GM21526 (cell line): ENCODE measurements around the gene CEP131.
"Not testable (repeated sequence)": the region's sequence is repeated elsewhere in the genome, so short reads cannot be mapped to it uniquely, and the experiment has no call there.

Source experiments
- ATAC-seq: cut with Tn5 transposase; IDR thresholded peaks from one replicate; pipeline ENCODE4 v1.9.1; 2021; ENCODE audit warnings: moderate library complexity; ENCODE audit not compliant: unreplicated experiment, low FRiP score

Gene CEP131

DNA sequence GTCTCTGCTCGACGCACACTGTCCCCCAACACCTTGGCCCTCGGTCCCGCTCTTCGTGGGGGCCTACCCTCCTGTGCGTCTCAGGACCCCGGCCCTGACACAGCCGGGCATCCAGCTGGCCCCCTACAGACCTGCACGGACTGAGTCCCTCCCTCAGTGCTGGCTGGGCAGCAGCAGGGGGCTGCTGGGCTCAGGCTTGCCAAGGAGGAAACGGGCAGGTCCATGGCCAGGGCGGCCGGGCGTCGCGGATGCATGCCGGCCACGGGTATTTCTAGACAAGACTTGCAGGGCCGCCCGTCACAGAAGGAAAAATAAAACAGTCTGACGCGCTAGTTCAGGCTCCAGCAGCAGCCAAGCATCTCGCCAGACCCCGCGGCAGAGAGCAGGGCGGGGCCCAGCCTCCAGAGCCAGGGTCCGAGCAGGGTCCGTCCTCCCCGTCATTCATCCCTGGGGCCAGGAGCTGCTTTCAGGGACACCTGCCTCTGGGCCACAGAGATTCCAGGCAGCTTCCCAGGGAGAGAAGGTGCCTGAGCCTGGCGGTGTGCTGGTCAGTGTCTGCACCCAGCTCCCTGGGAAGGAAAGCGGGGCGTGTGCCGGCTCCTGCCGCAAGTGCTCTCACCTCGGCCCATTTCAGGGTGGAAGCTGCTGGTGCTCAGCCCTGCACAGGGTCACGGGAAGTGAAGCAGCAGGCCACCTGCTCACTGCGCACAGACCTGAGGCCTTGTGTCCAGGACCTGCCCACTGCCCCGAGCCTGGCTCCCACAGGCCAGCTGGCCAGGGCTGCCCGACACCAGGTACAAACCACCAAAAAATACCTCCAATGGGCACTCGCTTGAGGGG, 64.7 kb downstream of the CEP131 start:
- ATAC-seq, result no peak

DNA sequence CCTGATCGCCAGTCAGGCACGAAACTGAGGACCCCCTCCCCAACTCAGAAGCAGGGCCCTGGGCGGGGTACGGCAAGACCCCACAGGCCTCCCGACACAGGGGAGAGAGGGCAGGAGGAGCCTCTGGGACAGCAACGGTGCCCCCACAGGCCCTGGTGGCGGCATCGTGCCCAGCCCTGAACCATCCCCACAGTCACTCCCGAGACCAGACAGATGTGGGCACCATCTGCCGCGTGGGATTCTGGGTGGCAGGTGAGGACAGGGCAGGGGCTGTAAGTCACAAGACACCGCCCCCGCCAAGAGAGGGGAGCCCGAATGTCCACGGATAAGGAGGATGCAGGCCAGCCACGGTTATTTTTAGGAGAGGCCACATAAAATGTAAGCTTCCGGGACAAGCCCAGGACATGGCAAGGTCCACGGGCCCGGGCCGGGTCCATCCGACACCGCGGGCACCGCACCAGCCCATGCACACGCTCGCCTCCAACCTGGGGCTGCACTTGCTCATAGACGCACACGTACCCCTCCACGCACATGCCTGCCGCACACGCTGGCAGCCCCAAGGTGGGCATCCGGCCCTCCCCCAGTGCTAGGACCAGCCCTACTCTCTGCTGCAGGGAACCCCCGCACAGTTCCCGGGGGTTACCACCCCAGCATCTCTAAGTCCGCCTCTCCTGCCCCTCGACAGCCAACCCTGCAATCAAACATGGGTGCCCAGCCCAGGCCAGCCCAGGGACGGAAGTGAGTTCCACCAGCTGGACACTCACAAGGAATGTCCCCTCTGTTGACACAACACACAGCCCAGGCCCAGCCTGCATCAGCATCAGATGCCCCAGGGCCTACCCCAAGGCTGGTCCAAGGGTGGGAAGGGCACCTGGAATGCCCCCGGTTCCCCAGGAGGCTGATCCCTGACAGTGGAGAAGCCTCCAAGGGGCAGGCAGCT, 65.6 kb downstream of the CEP131 start:
- ATAC-seq, result no peak

DNA sequence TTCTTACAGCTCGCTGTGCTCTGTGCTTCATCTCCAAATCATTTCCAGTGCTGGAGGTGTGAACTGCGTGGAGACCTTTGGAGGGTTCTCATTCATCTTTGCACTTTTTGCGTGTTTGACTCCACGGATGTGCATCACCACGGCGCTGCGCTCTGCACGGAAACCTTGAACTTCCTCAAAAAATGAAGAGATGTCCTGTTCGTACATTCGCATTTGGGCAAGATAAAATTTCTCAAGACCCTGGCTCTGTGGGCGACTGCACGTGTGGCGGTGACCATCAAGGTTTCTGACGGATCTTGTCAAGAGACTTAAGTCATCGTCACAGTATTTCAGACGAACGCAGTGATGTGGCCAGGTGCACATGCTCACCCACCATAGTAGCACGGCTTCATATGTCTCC, 67.8 kb downstream of the CEP131 start:
- ATAC-seq, result no peak

DNA sequence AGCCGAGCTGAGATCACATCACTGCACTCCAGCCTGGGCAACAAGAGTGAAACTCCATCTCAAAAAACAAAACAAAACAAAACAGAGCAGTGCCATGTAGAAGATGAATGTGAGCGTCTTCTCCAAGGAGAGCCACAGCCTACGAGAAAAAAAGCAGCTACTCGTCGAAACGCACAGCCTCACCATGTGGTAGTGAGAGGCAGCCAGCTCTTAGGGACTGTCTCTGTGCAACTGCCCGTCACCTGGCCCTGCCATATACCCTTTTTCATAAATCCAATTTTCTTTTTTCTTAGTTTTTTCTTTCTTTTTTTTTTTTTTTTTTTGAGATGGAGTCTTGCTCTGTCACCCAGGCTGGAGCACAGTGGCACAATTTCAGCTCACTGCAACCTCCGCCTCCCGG, 68.7 kb downstream of the CEP131 start:
- not testable (repeated sequence) for ATAC-seq

DNA sequence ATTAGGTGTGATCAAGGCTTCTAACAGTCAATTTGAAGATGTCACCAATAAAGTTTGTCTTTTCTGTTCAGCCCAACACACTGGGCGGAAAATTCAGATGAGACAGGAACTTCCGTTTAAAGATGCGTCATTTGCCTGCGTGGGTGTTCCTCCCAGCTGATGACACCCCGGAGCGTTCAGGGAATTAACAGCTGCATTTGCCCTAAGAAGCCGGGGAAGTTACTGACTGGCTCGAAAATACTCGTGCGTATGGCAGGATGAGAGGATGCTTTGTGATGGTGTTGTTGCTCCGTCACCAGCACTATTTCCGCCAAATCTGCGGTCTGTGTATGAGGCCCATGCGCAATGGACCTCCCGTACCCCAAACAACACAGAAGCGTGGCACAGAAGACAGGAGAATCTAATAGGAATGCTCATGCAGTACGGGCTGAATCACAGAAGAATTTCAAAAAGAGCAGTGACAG, 69.4 kb downstream of the CEP131 start:
- ATAC-seq, result no peak

DNA sequence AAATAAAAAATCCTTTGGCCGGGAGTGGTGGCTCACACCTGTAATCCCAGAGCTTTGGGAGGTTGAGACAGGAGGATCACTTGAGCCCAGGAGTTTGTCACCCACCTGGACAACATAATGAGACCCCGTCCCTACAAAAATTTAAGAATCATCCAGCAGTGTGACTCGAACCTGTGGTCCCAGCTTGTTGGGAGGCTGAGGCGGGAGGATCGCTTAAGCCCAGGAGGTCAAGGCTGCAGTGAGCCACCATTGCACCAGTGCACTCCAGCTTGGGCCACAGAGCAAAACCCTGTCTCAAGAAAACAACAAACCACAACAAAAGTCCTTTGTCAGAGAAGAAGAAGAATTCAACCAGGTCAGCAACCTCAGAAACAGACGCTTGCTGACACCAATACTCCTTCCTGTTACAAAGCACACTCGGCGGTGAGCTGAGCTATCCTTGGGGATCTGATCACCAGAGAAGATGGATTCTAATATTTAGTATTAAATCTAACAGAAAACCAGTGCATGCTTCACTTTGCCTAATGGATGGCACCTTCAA, 70.4 kb downstream of the CEP131 start:
- no peak for ATAC-seq

DNA sequence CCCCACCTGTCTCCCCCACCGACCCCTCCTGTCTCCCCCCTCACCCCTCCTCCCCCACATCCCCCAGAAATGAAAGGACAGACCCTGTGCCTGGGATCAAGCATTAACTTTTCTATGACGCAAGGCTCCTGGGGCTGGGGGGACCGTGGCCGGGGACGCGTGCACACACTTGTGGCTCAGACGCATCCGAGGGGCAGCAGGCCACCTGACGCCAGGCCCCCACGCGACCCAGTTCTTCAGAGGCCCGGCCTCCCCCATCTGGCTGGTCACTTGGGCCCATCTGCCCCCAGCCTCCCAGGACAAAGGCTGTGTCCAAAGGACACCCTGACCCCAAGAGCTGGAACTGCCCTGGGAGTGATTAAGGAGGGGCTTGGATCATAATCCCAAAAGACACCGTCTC, 71.5 kb downstream of the CEP131 start:
- no peak for ATAC-seq

DNA sequence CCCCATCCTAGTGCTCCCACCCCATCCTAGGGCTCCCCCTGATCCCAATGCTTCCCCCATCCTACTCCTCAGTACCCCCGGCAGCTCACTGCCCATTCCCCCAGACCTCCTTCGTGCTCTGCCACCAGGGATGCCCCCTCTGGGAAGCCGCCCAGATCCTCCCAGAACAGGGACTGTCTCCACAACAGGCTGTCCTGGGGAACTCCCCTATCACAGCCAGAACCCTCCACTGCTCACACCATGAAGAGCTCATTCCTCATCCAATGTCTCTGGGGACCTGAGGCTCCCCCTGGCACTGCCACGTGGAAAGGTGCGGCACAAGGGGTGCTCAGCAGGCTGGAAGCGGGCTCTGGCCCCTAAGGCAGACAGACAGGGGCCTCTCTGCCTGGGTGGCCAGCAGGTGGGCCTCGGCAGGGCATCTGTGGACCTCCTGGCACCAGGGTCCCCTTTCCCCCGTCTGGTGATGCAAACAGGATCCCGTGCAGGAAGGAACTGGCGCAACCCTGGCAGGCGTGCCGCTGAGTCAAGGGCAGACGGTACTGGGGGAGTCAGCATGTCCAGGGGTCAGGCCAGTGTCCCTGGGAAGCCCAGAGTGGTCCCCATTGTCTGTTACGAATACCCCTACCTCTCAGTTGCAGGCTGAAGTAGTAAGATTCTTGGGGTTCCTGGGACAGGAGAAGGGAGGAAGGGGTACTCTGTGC, 72.2 kb downstream of the CEP131 start:
- no peak for ATAC-seq

DNA sequence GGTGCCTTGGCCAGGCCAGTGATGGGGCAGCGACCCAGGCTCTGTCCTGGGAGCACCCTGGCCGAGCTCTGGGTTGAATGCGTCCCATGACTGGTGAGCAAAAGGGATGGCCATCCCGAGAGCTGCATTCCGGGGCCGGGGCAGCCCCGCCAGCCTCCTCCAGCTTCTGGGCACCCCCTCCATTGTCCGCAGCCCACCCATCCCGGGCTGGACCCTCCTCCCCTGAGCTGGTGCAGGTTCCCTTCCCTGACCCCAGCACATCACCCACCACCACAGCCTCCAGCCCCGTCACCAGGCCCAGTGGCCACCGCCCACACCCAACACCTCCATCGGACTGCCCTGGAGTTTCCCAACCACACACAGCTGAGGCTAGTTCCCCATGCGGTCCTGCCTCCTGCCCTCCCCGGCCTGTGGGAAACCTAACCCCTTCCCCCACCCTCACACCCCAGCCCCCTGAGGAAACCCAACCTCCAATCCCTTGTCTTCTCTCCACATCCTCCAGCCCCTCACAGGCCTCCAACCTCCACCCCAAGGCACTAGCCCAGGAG, 73.7 kb downstream of the CEP131 start:
- ATAC-seq, result no peak

DNA sequence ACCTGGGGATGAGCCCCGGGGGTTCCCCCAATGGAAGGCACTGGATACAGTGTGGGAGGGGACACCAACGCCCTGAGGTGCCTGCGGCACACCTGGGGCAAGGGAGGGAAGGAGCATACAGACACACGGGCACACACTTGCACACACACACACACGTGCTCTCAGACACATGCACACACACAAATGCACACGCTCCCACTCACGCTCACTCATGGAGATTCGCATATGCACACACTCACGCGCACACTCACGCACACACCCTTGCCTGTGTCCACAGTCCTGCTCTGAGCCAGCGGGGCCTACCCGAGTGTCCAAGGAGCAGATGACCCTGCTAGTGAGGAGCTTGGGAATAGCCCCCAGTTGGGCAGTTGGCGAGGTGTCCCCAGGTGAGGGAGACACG, 74.2 kb downstream of the CEP131 start:
- no peak for ATAC-seq

DNA sequence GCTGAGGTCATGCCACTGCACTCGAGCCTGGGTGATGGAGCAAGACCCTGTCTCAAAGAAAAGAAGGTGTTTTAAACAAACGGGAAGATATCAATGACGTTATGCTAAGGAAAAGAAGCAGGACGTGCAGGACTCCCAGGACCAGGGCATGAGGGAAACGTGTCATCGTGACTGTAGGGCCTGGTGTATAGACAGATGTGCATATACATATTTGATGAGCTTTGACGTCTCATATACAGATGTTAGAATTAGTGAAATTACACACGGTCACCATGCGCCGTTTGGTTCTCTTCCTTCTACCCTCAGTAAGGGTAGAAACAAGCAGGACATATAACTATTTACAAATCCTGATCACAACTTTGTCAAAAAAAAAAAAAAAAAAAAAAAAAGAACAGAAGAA, 75.1 kb downstream of the CEP131 start:
- ATAC-seq, result no peak

DNA sequence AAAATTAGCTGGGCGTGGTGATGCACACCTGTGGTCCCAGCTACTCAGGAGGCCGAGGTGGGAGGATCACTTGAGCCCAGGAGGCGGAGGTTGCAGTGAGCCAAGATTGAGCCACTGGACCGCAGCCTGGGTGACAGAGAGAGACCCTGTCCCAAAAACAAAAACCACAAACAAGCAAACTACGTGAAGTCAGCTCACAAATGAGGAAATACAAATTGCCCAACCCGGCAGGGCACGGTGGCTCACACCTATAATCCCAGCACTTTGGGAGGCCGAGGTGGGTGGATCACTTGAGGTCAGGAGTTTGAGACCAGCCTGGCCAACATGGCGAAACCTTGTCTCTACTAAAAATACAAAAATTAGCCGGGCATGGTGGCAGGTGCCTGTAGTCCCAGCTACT, 76.6 kb downstream of the CEP131 start:
- ATAC-seq, result not testable (repeated sequence)

DNA sequence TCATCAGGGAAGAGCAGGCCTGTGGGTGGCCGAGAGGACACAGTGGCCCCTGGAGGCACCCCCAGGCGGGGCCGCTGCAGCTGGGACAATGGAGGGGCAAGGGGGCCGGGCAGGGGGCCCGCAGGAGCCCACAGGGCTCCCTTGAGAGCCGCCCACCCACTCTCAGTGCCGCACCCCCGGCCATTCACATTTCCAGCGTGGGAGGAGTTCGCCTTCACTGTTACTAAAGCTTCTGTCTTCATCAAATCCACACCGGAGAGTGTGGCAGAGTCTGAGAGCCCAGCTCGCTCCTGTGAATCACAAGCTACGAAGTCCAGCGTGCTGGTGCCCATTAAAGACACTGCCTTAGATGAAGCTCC, 78.4 kb downstream of the CEP131 start:
- ATAC-seq, result no peak

DNA sequence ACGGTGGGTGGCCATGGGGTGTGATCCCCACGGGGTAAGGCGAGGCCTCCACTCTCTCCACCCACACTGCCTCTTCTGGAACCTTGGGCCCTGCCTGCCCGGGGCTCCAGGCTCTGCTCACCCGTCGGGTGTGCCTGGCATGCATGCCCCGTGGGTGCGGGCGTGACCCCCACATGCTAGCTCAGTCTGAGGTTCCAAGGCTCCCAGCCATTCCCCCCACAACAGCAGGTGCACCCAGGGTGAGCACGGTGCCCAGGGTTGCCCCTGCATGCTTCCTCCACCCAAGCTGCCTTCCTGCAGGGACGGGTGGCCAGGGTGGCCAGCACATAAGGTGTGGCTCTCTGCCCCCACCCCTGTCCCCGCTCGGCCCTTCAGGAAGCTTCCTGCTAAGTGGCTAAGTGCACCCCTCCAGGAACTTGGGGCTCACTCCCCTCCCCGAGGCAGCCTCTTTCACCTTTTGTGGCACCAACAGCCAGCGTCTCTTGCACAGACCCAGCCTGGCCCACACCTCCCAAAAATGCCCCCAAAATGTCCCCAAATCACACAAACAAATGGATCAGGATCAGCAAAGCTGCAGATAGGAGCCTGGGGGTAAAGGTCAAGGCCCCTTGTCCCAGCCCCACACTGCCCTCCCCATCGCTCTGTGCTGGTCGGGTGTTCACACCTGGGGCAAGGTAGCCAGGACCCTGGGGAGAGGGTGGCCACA, 78.9 kb downstream of the CEP131 start:
- no peak for ATAC-seq

DNA sequence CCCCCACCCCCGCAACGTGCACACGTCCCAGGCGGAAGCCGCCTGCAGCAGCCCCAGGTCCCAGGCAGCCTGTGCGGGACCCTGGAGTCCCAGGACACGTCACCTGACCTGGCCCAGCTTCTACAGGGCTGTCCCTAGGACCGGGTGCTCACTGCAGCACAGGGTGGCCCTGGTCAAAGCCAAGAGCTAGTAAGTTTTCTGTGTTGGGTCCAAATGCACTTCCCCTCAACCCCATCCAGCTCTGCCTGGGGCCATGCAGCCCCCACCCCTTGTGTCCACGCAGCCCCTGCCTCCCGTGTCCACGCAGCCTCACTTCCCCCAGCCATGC, 79.6 kb downstream of the CEP131 start:
- ATAC-seq, result no peak

DNA sequence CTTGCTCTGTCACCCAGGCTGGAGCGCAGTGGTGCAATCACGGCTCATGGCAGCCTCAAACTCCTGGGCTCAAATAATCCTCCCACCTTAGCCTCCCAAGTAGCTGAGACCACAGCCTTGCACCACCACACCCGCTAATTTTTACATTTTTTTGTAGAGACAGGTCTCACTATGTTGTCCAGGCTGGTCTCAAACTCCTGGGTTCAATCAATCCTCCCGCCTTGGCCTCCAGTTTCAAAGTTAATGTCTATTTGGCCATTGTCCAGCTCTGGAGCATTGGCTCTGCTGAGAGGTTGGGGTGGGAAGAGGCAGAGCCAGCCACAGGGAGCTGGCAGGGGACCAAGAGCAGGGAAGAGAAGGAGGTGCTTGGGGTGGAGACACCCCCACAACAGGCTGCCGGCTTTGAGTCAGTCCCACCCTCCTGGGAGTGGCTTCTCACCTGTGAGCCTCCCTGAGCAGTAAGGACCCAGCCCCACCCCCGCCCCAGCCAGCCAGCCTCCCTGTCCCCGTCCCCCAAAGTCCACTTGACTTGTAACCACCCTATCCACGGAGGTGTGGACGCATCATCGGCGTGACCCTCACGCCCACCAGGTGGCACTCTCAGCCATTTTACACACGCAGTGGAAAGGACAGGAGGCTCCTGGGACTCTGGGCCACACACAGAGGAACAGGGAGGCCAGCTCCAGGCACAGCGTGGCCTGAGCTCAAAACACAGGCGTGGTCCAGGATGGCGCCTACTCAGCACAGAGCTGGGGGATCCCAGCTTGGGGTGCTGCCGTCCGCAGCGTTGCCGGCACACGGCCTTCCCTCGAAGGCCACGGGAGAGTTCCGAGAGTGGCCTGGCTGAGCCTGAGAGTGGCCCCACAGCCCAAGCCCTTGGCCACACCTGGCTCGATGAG, 80.2 kb downstream of the CEP131 start:
- no peak for ATAC-seq

DNA sequence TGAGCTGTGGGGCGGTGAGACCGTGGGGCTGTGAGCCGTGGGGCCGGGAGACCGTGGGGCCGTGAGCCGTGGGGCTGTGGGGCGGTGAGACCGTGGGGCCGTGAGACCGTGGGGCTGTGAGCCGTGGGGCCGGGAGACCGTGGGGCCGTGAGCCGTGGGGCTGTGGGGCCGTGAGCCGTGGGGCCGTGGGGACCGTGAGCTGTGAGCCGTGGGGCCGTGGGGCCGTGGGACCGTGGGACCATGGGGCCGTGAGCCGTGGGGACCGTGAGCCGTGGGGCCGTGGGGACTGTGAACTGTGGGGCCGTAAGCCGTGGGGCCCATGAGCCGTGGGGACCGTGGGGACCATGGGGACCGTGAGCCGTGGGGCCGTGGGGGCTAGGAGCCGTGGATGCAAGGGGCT, 82.1 kb downstream of the CEP131 start:
- no peak for ATAC-seq

DNA sequence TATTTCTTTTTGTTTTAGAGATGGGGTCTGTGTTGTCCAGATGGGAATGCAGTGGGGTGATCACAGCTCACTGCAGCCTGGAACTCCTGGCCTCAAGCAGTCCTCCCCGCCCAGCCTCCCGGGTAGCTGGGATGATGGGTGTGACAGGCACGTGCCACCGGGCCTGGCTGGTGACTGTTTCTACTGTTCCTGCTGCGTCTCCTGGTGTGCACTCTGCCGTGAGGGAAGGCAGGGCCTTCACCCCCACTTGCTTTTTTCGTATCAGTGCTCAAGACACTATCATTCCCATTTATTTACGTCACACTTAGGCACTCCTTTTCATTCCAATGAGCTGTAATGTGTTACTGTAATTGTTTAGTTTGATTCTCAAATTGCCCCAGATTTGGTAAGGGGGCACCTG, 82.7 kb downstream of the CEP131 start:
- ATAC-seq, result no peak
